NCI-H2171 treated with DMSO at 0.1 percent for 48 hours (cell line): ENCODE measurements around the gene JAG2.

ENCODE experiments used
- DNase-seq: peaks from one replicate; lab custom pipeline; 2025; lab: John Stamatoyannopoulos, UW

Gene JAG2

DNA sequence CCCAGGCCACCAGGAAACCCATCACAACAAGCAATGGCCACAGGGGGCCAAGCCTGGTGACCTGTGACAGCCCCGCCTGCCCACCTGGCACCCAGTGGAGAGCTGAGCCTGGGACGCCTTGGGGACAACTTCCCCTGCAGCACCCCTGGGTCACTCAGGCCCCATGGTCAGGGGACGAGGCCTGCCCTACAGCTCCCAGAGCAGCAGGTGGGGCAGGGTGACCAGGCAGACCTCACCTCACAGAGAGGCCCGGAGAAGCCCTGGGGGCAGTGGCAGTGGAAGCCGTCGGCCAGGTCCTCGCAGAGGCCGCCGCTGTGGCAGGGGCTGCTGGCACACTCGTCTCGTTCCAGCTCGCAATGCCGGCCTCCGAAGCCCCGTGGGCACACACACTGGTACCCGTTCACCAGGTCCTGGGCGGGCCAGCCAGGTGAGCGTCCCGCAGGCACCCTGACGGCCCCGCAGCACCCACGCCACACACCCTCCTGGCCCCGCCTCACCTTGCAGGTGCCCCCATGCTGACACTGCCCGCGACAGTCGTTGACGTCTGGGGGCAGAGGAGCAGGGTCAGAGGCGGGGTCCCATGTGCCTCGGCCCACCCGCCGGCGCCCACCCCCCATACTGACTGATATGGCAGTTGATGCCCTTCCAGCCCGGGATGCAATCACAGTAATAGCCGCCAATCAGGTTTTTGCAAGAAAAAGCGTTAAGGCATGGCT is 18.1 kb downstream of the JAG2 start:
- no peak for DNase-seq

- no peak for DNase-seq
Measured at GRCh38 chr14:105150026-105150367, 18.6 kb downstream of the JAG2 start.

- no peak for DNase-seq
Measured at GRCh38 chr14:105149146-105149781, 19.3 kb downstream of the JAG2 start.

DNA sequence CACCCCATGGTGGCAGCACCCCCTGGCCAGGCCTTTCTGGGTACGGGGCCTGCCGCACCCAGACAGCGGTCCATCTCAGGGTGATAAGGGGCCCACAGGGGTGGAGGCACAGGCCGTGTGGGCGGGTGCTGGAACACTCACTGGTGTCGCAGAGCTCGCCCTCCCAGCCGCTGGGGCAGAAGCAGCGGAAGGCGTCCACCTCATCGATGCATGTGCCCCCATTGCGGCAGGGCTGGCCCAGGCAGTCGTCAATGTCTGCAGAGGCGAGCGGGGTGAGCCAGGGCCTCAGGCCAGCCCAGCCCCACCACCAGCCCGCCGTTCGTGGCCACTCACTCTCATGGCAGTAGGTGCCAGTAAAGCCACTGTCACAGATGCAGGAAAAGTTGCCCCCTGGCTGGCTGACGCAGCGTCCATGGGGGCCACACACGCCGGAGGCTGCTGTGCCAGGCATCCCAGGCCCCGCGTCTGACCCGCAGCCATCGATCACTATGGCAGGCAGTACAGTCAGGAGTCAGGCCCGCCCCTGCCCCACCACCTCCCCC is 19.9 kb downstream of the JAG2 start:
- no peak for DNase-seq

DNA sequence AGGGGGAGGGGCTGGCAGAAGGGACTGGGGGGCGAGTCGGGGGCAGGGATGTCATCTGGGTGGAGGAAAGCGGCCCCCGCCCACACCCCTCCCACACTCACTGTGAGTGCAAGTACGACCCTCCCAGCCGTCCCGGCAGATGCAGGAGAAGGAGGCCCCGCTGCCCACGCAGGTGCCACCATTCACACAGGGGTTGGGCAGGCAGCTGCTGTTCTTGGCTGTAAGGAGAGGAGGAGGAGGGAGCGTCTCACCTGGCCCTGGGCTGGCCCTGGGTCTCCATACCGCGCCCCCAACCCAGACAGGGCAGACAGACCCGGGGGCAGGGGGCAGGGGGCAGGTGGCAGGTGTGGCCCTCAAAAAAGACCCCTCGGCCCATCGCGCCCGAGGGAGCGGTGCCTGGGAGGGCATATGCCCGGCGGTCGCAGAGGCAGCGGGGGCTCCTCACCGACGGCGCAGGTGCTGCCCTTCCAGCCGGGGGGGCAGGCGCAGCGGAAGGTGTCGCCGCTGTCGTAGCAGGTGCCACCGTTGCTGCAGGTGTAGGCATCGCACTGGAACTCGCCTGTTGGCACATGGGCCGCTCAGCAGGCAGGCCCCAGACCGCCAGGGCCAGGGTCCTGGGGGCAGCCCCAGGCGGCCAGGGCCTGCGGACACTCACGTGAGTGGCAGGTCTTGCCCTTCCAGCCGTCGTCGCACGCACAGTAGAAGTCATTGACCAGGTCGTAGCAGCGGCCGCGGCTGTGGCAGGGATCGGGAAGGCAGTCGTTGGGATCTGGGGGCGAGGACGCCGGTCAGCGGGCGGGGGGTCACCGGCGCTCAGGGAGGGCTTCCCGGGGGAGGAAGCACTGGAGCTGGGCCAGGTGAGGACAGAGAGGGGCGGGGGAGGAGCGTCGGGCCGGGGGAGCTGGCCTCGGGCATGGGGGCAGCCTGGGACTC is 20.6 kb downstream of the JAG2 start:
- DNase-seq, result no peak

- DNase-seq, result no peak
Measured at GRCh38 chr14:105146976-105147635, 21.5 kb downstream of the JAG2 start.

- no peak for DNase-seq
Measured at GRCh38 chr14:105146181-105146975, 22.2 kb downstream of the JAG2 start.

DNA sequence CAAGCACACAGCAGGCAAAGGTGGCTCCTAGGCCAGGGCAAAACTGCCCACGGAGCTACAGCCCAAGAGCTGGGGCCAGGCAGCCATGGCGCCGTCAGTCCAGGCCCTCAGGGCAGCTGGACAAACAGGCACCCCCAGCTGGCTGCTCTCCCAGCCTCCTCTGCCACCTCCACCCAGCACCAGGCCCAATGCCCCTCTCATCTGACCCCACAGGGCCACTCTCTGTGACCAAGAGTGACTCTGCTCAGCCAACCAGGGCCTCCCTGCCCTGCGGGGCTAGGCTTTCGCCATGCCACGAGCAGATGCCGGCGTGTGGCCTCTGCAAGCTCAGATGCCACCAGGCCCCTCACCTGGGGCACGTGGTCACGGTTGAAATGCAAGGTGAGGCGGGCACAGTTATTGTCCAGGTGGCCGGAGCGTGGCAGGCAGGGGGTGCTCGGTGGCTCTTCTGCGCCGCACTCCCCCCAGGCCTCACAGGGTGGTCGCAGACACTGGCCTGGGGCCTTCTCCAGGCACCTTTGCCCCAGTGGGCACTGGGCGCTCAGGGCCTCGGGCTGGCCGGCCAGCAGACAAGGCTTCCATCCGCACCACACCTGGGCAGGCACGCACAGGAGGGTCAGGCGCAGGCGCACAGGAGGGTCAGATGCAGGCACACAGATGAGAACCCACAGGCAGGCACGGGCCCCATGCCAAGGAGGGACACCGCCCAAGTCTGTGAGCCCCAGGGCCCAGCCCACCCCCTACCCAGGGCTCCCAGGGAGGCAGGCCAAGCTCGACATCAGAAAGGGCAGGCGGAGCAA is 23.0 kb downstream of the JAG2 start:
- DNase-seq, result no peak

- DNase-seq, result no peak
Measured at GRCh38 chr14:105144666-105145380, 23.8 kb downstream of the JAG2 start.

GRCh38 chr14:105144026-105144665 is 24.4 kb downstream of the JAG2 start:
- no peak for DNase-seq

DNA sequence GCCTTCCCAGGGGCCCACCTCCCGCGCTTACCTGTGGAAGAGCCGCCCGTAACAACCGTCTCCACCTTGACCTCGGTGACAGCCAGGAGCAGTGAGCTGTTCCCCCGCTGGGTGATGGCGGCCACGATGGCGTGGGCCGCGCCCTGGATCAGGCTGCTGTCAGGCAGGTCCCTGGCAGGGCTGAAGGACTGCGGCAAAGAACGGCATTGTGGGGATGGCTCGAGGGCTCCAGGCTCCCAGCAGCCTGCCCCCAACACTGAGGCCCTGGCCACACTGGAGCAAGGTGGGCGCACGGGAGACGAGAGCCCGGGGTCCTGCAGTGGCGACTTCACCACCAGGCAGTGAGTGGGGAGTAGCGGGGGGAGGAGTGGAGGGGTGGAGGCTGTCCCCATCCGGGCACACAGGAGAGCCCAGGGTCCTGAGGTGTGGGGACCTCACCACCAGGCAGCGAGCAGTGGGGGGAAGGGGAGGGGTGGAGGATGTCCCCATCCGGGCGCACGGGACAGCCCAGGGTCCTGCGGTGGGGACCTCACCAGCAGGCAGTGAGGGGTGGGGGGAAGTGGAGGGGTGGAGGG is 25.0 kb downstream of the JAG2 start:
- no peak for DNase-seq

- DNase-seq, result no peak
Measured at GRCh38 chr14:105142651-105143450, 25.7 kb downstream of the JAG2 start.

GRCh38 chr14:105141486-105142281 is 26.9 kb downstream of the JAG2 start:
- DNase-seq, result no peak

GRCh38 chr14:105141026-105141425 is 27.6 kb downstream of the JAG2 start:
- DNase-seq, result no peak

DNA sequence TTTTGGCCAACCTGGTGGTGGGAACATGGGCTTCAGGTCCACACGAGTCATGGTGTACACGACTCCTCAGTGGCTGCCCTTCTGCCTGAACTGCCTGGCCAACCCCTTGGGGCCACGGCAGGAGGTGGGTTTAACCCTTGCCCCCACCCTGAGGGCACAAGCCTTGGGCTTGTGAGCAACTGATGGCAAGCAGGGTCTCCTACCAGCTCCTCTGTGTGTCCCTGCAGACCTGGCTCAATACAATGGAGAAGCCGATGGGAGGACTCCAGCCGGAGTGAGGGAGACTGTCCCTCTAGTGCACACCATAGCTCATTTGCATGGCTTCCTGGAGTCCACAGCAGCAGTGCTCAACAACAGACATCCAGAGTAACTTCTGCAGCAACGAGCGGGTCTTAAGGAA is 28.0 kb downstream of the JAG2 start:
- no peak for DNase-seq

- no peak for DNase-seq
Measured at GRCh38 chr14:105139831-105140239, 28.7 kb downstream of the JAG2 start.

DNA sequence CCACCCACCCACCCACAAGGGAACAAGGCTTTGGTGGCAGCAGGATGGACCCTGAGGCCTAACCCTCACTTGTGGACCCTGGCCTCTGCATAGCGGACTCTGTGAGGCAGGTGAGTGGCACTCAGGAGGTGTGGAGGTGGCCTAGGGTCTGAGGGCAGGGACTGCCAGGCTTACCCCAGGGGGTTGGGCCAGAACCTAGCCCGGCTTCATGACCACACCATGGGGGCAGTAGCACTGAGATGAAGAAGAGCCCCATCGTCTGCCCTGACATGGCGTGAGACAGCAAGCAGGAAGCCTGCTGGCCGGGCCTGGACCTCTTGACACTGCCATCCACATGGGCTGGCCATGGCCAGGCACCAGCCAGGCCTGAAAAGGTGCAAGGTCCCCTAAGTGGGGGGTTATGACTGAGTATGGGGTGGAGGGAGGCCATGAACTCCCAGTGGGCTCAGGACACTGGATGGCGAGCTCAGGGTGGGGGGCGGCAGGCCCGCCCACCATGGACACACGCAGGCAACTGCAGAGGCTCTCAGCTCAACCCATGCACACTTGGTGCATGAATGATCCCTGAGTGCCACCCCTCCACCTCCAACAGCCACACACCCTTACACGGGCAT is 29.3 kb downstream of the JAG2 start:
- no peak for DNase-seq
